ENCODE results near the gene GPD1.
"Not testable (repeated sequence)": the region's sequence is repeated elsewhere in the genome, so short reads cannot be mapped to it uniquely, and the experiment has no call there.

GPD1 gene

GRCh38 chr12:50073712-50074111 lies 30.1 kb upstream of the GPD1 start:
- no peak for DNase-seq (ENCODE audit: low read depth)

- no peak for DNase-seq (ENCODE audit: low read depth)
These were observed 28.6 kb upstream of the GPD1 start for GRCh38 chr12:50074936-50075807.

GRCh38 chr12:50075808-50076170 lies 28.0 kb upstream of the GPD1 start:
- DNase-seq (ENCODE audit: low read depth): no peak

- DNase-seq (ENCODE audit: low read depth): no peak
These were observed 26.7 kb upstream of the GPD1 start for GRCh38 chr12:50077099-50077498.

- DNase-seq (ENCODE audit: low read depth): no peak
These were observed 25.5 kb upstream of the GPD1 start for GRCh38 chr12:50078281-50078680.

- DNase-seq (ENCODE audit: low read depth): no peak
These were observed 24.0 kb upstream of the GPD1 start for GRCh38 chr12:50079771-50080170.

GRCh38 chr12:50081096-50081808 lies 22.6 kb upstream of the GPD1 start:
- no peak for DNase-seq (ENCODE audit: low read depth)

- DNase-seq (ENCODE audit: low read depth): no peak
These were observed 21.2 kb upstream of the GPD1 start for GRCh38 chr12:50082644-50083043.

- no peak for DNase-seq (ENCODE audit: low read depth)
These were observed 20.5 kb upstream of the GPD1 start for GRCh38 chr12:50083301-50083700.

- not testable (repeated sequence) for DNase-seq (ENCODE audit: low read depth)
These were observed 19.4 kb upstream of the GPD1 start for GRCh38 chr12:50084409-50084774.

- DNase-seq (ENCODE audit: low read depth): no peak
These were observed 18.8 kb upstream of the GPD1 start, which contains the start of gene SMARCD1 for GRCh38 chr12:50084775-50085614. SMARCD1 (plus strand) TSS chr12:50085342; CDS start chr12:50085370, 28 bp downstream.

GRCh38 chr12:50085615-50086072 lies 18.2 kb upstream of the GPD1 start:
- no peak for DNase-seq (ENCODE audit: low read depth)

GRCh38 chr12:50086148-50086547 lies 17.7 kb upstream of the GPD1 start:
- no peak for DNase-seq (ENCODE audit: low read depth)

- DNase-seq (ENCODE audit: low read depth): no peak
These were observed 16.7 kb upstream of the GPD1 start for GRCh38 chr12:50087151-50087550.

- no peak for DNase-seq (ENCODE audit: low read depth)
These were observed 15.8 kb upstream of the GPD1 start for GRCh38 chr12:50087995-50088394.

- no peak for DNase-seq (ENCODE audit: low read depth)
These were observed 15.1 kb upstream of the GPD1 start for GRCh38 chr12:50088577-50089335.

- no peak for DNase-seq (ENCODE audit: low read depth)
These were observed 14.1 kb upstream of the GPD1 start for GRCh38 chr12:50089730-50090129.

- DNase-seq (ENCODE audit: low read depth): no peak
These were observed 13.4 kb upstream of the GPD1 start for GRCh38 chr12:50090391-50090790.

- DNase-seq (ENCODE audit: low read depth): no peak
These were observed 5.9 kb upstream of the GPD1 start for GRCh38 chr12:50097952-50098351.

- no peak for DNase-seq (ENCODE audit: low read depth)
These were observed 4.4 kb upstream of the GPD1 start for GRCh38 chr12:50099302-50100008.

GRCh38 chr12:50100561-50100960 lies 3.2 kb upstream of the GPD1 start:
- no peak for DNase-seq (ENCODE audit: low read depth)
